Measurements from ENCODE around the gene NDUFS6.

NDUFS6 gene

GRCh38 chr5:1823381-1824034 is 22.3 kb downstream of the NDUFS6 start:
- H3K27ac ChIP-seq, result no peak overlapping the region
- TF ChIP-seq, protein P1, sequence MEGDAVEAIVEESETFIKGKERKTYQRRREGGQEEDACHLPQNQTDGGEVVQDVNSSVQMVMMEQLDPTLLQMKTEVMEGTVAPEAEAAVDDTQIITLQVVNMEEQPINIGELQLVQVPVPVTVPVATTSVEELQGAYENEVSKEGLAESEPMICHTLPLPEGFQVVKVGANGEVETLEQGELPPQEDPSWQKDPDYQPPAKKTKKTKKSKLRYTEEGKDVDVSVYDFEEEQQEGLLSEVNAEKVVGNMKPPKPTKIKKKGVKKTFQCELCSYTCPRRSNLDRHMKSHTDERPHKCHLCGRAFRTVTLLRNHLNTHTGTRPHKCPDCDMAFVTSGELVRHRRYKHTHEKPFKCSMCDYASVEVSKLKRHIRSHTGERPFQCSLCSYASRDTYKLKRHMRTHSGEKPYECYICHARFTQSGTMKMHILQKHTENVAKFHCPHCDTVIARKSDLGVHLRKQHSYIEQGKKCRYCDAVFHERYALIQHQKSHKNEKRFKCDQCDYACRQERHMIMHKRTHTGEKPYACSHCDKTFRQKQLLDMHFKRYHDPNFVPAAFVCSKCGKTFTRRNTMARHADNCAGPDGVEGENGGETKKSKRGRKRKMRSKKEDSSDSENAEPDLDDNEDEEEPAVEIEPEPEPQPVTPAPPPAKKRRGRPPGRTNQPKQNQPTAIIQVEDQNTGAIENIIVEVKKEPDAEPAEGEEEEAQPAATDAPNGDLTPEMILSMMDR (conservative IDR thresholded peaks at IDR 0.05), result no peak

- TF ChIP-seq, protein P1 (conservative IDR thresholded peaks at IDR 0.05), result no peak
- H3K27ac ChIP-seq, result no peak overlapping the region
Measured at GRCh38 chr5:1824109-1824821, 23.1 kb downstream of the NDUFS6 start.

DNA sequence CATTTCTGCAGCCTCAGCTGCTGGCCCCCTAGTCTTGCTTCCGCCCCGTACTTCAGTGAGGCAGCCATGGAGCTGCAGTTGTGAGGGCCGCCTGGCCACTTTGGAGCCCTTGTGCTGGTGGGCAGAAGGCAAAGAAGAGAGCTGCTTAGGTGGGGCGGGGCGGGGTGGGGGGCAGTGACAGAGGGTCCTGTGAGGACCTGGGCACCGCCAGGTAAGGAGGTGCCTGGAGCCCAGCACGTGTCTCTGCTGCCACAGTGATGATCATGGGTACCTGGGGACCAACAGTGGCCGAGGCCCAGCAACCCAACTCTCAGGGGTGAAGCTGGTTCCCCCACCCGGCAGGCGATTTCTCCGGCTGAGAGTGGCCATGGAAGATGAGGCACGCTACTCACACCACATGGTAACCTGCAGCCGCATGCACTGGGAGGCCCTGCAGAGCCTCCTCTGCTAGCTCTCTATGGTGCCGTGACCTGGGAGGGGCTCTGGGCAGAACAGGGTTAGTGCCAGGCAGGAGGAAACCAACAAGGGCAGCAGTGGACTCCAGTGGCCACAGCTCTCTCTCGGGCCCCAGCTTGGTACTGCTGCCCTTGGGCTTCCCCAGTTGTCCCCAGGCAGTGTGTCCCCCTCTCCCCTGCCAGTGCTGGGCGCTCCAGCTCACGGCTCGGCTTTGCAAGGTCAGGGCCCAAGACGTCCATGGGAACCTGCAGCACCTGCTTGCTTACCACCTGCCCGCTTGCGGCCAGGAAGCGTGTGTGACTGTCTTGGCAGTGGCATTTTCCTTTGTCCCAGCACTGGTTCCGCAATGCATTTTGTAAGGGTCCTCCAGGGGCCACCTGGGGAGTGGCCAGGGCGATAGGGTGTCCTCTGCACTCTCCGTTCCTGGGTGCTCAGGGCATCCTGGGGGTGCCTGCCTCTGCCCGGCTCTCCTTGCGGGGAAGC is 24.0 kb downstream of the NDUFS6 start:
- TF ChIP-seq, protein P1 (conservative IDR thresholded peaks at IDR 0.05), result no peak
- no peak overlapping the region for H3K27ac ChIP-seq

DNA sequence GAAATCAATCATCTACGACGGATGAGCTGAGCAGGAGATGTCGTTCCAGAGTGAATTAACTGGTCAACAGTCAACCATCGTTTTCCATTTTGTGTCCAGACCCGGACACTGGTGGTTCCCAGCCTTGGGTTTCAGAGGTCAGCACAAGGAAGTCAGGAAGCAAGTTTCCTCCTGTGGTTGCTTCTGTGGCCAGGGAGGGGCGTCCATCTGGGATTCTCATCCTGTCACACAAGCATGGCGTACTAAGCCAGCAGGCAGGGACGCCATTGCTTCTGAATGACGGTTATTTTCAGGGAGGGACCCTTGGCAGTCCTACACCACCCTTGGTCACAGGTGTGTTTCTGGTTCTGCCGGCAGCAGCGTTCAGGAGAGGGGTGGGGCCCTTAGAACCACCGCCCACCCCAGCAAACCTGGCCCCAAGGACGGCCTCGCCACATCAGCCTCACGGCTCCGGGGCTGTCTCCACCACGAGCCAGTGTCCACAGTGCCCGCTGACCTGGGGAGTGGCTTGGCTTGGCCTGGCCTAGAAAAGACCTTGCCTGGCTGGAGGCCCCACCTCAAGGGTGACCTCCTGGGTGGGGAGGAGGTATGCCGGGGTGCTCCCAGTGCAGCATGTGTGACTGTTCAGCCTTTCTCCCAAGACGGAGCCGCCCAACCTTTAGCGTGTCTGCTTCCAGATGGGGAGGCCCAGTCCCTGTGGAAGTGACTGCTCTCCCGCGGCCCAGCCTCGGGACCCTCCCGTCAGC is 25.2 kb downstream of the NDUFS6 start:
- TF ChIP-seq, protein P1 (conservative IDR thresholded peaks at IDR 0.05), result no peak
- no peak overlapping the region for H3K27ac ChIP-seq

- TF ChIP-seq, protein P1 (conservative IDR thresholded peaks at IDR 0.05), result no peak
- H3K27ac ChIP-seq, result no peak overlapping the region
Measured at GRCh38 chr5:1827025-1827885, 26.0 kb downstream of the NDUFS6 start.

- no peak overlapping the region for H3K27ac ChIP-seq
- TF ChIP-seq, protein P1 (conservative IDR thresholded peaks at IDR 0.05), result no peak
Measured at GRCh38 chr5:1827886-1828397, 26.7 kb downstream of the NDUFS6 start.

All from VCaP (cell line).